GM12878 (cell line): ENCODE results near the gene DTX4. TPM values are rescaled to one million over a fixed set of nuclear protein-coding genes. Genes with fewer than 3 reads are reported as not detected.

Source experiments
- BHLHE40 ChIP-seq, 2 experiments: fragments of 450-650 bp in 1 of 2; IDR thresholded peaks; 2 replicates each; pipeline ENCODE4 v1.6.1; 2011 to 2017; ENCODE audit warnings: low read depth in 2 of 2, borderline replicate concordance in 1 of 2, improper control_type of control experiment in 1 of 2, low read length in 1 of 2, mild to moderate bottlenecking in 1 of 2
- E4F1 ChIP-seq: fragments of 450-650 bp; IDR thresholded peaks from 2 replicates; pipeline ENCODE4 v1.6.1; 2018; ENCODE audit warnings: borderline replicate concordance, mild to moderate bottlenecking; ENCODE audit not compliant: partially characterized antibody
- ELK1 ChIP-seq: IDR thresholded peaks from 2 replicates; pipeline ENCODE4 v1.6.1; 2012; ENCODE audit warnings: low read depth, low read length, improper control_type of control experiment
- IRF4 ChIP-seq: IDR thresholded peaks from 2 replicates; pipeline ENCODE4 v1.6.1; 2011; ENCODE audit warnings: low read depth, low read length
- KLF5 ChIP-seq: fragments of 450-650 bp; IDR thresholded peaks from 2 replicates; pipeline ENCODE4 v1.6.1; 2014; ENCODE audit warnings: mild to moderate bottlenecking; ENCODE audit not compliant: partially characterized antibody
- MEF2A ChIP-seq: IDR thresholded peaks from 2 replicates; pipeline ENCODE4 v1.6.1; 2011; ENCODE audit warnings: low read depth, mild to moderate bottlenecking, low read length, moderate library complexity; ENCODE audit not compliant: insufficient read depth
- MLLT1 ChIP-seq: fragments of 450-650 bp; IDR thresholded peaks from 2 replicates; pipeline ENCODE4 v1.6.1; 2016; ENCODE audit warnings: mild to moderate bottlenecking
- NFYB ChIP-seq: IDR thresholded peaks from 2 replicates; pipeline ENCODE4 v1.6.1; 2011; ENCODE audit warnings: low read depth, mild to moderate bottlenecking, low read length, improper control_type of control experiment, moderate library complexity; ENCODE audit not compliant: insufficient read depth
- RELA ChIP-seq: fragments of 450-650 bp; IDR thresholded peaks from 2 replicates; pipeline ENCODE4 v1.8.0; 2014; ENCODE audit warnings: borderline replicate concordance; ENCODE audit not compliant: partially characterized antibody
- SMC3 ChIP-seq: IDR thresholded peaks from 2 replicates; pipeline ENCODE4 v1.6.1; 2011; ENCODE audit warnings: low read length, improper control_type of control experiment, borderline replicate concordance
- SUPT20H ChIP-seq: IDR thresholded peaks from 2 replicates; pipeline ENCODE4 v1.6.1; 2011; ENCODE audit warnings: low read depth, mild to moderate bottlenecking, low read length, moderate library complexity, borderline replicate concordance; ENCODE audit not compliant: control insufficient read depth
- TCF3 ChIP-seq: IDR thresholded peaks from 2 replicates; pipeline ENCODE4 v1.6.1; 2012; ENCODE audit warnings: low read depth, mild to moderate bottlenecking, low read length, borderline replicate concordance; ENCODE audit not compliant: insufficient read depth
- ZNF217 ChIP-seq: fragments of 450-650 bp; IDR thresholded peaks from 2 replicates; pipeline ENCODE4 v1.6.1; 2017; ENCODE audit warnings: antibody characterized with exemption, mild to moderate bottlenecking
- polyA plus RNA-seq, 11 experiments: library from polyadenylated mRNA; depleted of rRNA in 4 of 11; unstranded in 6 of 11; stranded (reverse) in 5 of 11; fragments of >200 nt; fragmentation: Nextera tagmentation in 4 of 11; fragmentation: Illumina TruSeq in 1 of 11; extraction: Ambion mirVana in 4 of 11; extraction: Trizol in 1 of 11; gene quantifications; 1 replicate in 1 of 11; 2 replicates in 10 of 11; pipeline versions ENCODE4 v1.2.1 to v1.2.3, GENCODE V29; 2011 to 2016; ENCODE audit warnings: inconsistent platforms in 2 of 11, missing spikeins in 2 of 11, low read depth in 1 of 11
- total RNA-seq, 4 experiments: library from RNA; depleted of rRNA in 3 of 4; stranded (reverse); fragments of >200 nt in 3 of 4; fragmentation: Illumina TruSeq in 1 of 4; extraction: Trizol in 1 of 4; gene quantifications; 2 replicates each; pipeline versions ENCODE4 v1.2.1 to v1.2.3, GENCODE V29; 2013 to 2021
- TF ChIP-seq, protein P1 (sequence below): fragments of 450-650 bp; IDR thresholded peaks from 2 replicates; pipeline ENCODE4 v1.6.1; 2018; ENCODE audit warnings: mild to moderate bottlenecking, low read depth, moderate library complexity; ENCODE audit not compliant: partially characterized antibody
- TF ChIP-seq, protein P2 (sequence below): fragments of 450-650 bp; IDR thresholded peaks from 2 replicates; pipeline ENCODE4 v1.6.1; 2017; ENCODE audit warnings: mild to moderate bottlenecking, moderate library complexity

Gene DTX4
- total and polyA plus RNA-seq, 10 of the 15 experiments (the other 5 are each of a cell fraction or from before 2014, with no cell fraction given) = 3.8 to 25.8 (median 10.5) TPM

GRCh38 chr11:59173080-59173963 is 1.4 kb downstream of the DTX4 start (continued):
- TF ChIP-seq, protein P1, sequence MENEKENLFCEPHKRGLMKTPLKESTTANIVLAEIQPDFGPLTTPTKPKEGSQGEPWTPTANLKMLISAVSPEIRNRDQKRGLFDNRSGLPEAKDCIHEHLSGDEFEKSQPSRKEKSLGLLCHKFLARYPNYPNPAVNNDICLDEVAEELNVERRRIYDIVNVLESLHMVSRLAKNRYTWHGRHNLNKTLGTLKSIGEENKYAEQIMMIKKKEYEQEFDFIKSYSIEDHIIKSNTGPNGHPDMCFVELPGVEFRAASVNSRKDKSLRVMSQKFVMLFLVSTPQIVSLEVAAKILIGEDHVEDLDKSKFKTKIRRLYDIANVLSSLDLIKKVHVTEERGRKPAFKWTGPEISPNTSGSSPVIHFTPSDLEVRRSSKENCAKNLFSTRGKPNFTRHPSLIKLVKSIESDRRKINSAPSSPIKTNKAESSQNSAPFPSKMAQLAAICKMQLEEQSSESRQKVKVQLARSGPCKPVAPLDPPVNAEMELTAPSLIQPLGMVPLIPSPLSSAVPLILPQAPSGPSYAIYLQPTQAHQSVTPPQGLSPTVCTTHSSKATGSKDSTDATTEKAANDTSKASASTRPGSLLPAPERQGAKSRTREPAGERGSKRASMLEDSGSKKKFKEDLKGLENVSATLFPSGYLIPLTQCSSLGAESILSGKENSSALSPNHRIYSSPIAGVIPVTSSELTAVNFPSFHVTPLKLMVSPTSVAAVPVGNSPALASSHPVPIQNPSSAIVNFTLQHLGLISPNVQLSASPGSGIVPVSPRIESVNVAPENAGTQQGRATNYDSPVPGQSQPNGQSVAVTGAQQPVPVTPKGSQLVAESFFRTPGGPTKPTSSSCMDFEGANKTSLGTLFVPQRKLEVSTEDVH = no peak
- TF ChIP-seq SUPT20H (no peak), ELK1 (no peak), SMC3 (no peak), TCF3 (no peak), NFYB (no peak), ZNF217 (no peak), E4F1 (no peak), KLF5 (no peak), IRF4 (no peak), RELA (peak; percentile 52), MEF2A (no peak), MLLT1 (peak; percentile 93), BHLHE40 (IDR thresholded peaks at IDR 0.05; ENCODE audit: borderline replicate concordance in 1 of 2, low read depth in 2 of 2, low read length in 1 of 2) (0 out of 4 replicates have a peak, but pooled peaks of 1 of the 2 experiments have one; percentile 20)
- TF ChIP-seq, protein P2, sequence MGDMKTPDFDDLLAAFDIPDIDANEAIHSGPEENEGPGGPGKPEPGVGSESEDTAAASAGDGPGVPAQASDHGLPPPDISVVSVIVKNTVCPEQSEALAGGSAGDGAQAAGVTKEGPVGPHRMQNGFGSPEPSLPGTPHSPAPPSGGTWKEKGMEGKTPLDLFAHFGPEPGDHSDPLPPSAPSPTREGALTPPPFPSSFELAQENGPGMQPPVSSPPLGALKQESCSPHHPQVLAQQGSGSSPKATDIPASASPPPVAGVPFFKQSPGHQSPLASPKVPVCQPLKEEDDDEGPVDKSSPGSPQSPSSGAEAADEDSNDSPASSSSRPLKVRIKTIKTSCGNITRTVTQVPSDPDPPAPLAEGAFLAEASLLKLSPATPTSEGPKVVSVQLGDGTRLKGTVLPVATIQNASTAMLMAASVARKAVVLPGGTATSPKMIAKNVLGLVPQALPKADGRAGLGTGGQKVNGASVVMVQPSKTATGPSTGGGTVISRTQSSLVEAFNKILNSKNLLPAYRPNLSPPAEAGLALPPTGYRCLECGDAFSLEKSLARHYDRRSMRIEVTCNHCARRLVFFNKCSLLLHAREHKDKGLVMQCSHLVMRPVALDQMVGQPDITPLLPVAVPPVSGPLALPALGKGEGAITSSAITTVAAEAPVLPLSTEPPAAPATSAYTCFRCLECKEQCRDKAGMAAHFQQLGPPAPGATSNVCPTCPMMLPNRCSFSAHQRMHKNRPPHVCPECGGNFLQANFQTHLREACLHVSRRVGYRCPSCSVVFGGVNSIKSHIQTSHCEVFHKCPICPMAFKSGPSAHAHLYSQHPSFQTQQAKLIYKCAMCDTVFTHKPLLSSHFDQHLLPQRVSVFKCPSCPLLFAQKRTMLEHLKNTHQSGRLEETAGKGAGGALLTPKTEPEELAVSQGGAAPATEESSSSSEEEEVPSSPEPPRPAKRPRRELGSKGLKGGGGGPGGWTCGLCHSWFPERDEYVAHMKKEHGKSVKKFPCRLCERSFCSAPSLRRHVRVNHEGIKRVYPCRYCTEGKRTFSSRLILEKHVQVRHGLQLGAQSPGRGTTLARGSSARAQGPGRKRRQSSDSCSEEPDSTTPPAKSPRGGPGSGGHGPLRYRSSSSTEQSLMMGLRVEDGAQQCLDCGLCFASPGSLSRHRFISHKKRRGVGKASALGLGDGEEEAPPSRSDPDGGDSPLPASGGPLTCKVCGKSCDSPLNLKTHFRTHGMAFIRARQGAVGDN = no peak
